H9 (cell line): Measurements from ENCODE around the gene CDH23. TPM values are rescaled to one million over a fixed set of nuclear protein-coding genes. Genes with fewer than 3 reads are reported as not detected.

Source experiments
- DNase-seq: peaks from one replicate; pipeline ENCODE4 v3.0.0-alpha.2; 2017
- H2AFZ ChIP-seq: one replicate; pipeline ENCODE4 v1.6.1; 2013; ENCODE audit warnings: mild to moderate bottlenecking, low read length, control low read depth, moderate library complexity
- H2AK5ac ChIP-seq: 2 replicates; pipeline ENCODE4 v1.6.1; 2013; ENCODE audit warnings: low read length, control low read depth, mixed read lengths; ENCODE audit not compliant: insufficient read length
- H2BK120ac ChIP-seq: one replicate; pipeline ENCODE4 v1.6.1; 2013; ENCODE audit warnings: low read depth, mild to moderate bottlenecking, low read length, control low read depth, inconsistent platforms; ENCODE audit not compliant: poor library complexity, severe bottlenecking
- H2BK12ac ChIP-seq: 2 replicates; pipeline ENCODE4 v1.6.1; 2013; ENCODE audit warnings: low read length, control low read depth, mixed read lengths, low read depth; ENCODE audit not compliant: insufficient read length
- H2BK15ac ChIP-seq: 2 replicates; pipeline ENCODE4 v1.6.1; 2013; ENCODE audit warnings: low read depth, low read length, control low read depth
- H2BK20ac ChIP-seq: one replicate; pipeline ENCODE4 v1.6.1; 2013; ENCODE audit warnings: low read depth, mild to moderate bottlenecking, low read length, control low read depth, inconsistent platforms; ENCODE audit not compliant: poor library complexity, severe bottlenecking
- H2BK5ac ChIP-seq: 2 replicates; pipeline ENCODE4 v1.6.1; 2013; ENCODE audit warnings: low read length, control low read depth, mixed read lengths; ENCODE audit not compliant: insufficient read length
- H3K14ac ChIP-seq: 2 replicates; pipeline ENCODE4 v1.6.1; 2013; ENCODE audit warnings: low read length, control low read depth; ENCODE audit not compliant: insufficient read depth
- H3K18ac ChIP-seq: 2 replicates; pipeline ENCODE4 v1.6.1; 2013; ENCODE audit warnings: low read depth, mild to moderate bottlenecking, mixed read lengths, low read length, control low read depth; ENCODE audit not compliant: insufficient read length
- H3K23ac ChIP-seq: 2 replicates; pipeline ENCODE4 v1.6.1; 2013; ENCODE audit warnings: low read length, control low read depth, mixed read lengths, low read depth; ENCODE audit not compliant: insufficient read length
- H3K23me2 ChIP-seq: 2 replicates; pipeline ENCODE4 v1.6.1; 2013; ENCODE audit warnings: low read depth, mild to moderate bottlenecking, mixed read lengths, low read length, control low read depth; ENCODE audit not compliant: insufficient read length, poor library complexity, severe bottlenecking
- H3K27ac ChIP-seq: 2 replicates; pipeline ENCODE4 v1.5.1; 2013; ENCODE audit warnings: low read length, control low read depth, mixed read lengths, low read depth; ENCODE audit not compliant: insufficient read length
- H3K27me3 ChIP-seq: 2 replicates; pipeline ENCODE4 v1.6.1; 2013; ENCODE audit warnings: low read length, control low read depth, inconsistent platforms; ENCODE audit not compliant: insufficient read depth
- H3K4ac ChIP-seq: 2 replicates; pipeline ENCODE4 v1.6.1; 2013; ENCODE audit warnings: low read depth, mild to moderate bottlenecking, control low read depth, inconsistent platforms, low read length, moderate library complexity
- H3K4me1 ChIP-seq: 2 replicates; pipeline ENCODE4 v1.6.1; 2013; ENCODE audit warnings: low read length, control low read depth, inconsistent platforms; ENCODE audit not compliant: insufficient read depth
- H3K4me2 ChIP-seq: 2 replicates; pipeline ENCODE4 v1.6.1; 2013; ENCODE audit warnings: low read length, control low read depth, mixed read lengths; ENCODE audit not compliant: insufficient read length, insufficient read depth
- H3K56ac ChIP-seq: 2 replicates; pipeline ENCODE4 v1.6.1; 2013; ENCODE audit warnings: low read depth, mild to moderate bottlenecking, mixed read lengths, low read length, control low read depth; ENCODE audit not compliant: insufficient read length
- H3K79me1 ChIP-seq: 2 replicates; pipeline ENCODE4 v1.6.1; 2013; ENCODE audit warnings: low read depth, mild to moderate bottlenecking, moderate library complexity, low read length, control low read depth, inconsistent platforms; ENCODE audit not compliant: insufficient read depth, poor library complexity, severe bottlenecking
- H3K79me2 ChIP-seq: 2 replicates; pipeline ENCODE4 v1.6.1; 2013; ENCODE audit warnings: low read length, control low read depth, inconsistent platforms; ENCODE audit not compliant: insufficient read depth
- H3K9ac ChIP-seq: 2 replicates; pipeline ENCODE4 v1.6.1; 2013; ENCODE audit warnings: low read length, control low read depth, mixed read lengths; ENCODE audit not compliant: insufficient read length; ENCODE audit errors: extremely low read depth
- H3K9me3 ChIP-seq: one replicate; pipeline ENCODE4 v1.6.1; 2013; ENCODE audit warnings: low read depth, low read length, inconsistent platforms; ENCODE audit not compliant: control insufficient read depth
- H3T11ph ChIP-seq: one replicate; pipeline ENCODE4 v1.6.1; 2013; ENCODE audit warnings: mild to moderate bottlenecking, low read length, control low read depth, inconsistent platforms
- H4K20me1 ChIP-seq: one replicate; pipeline ENCODE4 v1.6.1; 2013; ENCODE audit not compliant: control insufficient read depth, insufficient read length, insufficient read depth
- H4K5ac ChIP-seq: 2 replicates; pipeline ENCODE4 v1.6.1; 2013; ENCODE audit warnings: low read depth, mild to moderate bottlenecking, mixed read lengths, low read length, control low read depth; ENCODE audit not compliant: insufficient read length
- H4K8ac ChIP-seq: replicated peaks from 2 replicates; pipeline ENCODE4 v1.6.1; 2013; ENCODE audit warnings: low read length, control low read depth, mixed read lengths, low read depth; ENCODE audit not compliant: insufficient read length
- H4K91ac ChIP-seq: 2 replicates; pipeline ENCODE4 v1.6.1; 2013; ENCODE audit warnings: low read depth, mild to moderate bottlenecking, moderate library complexity, mixed read lengths, low read length, control low read depth; ENCODE audit not compliant: insufficient read length
- H3K27ac Mint-ChIP-seq, 3 experiments: 2 replicates in 2 of 3; 3 replicates in 1 of 3; pipeline ENCODE4 v1.8.0; 2020 to 2021; ENCODE audit warnings: mixed read lengths in 3 of 3, mild to moderate bottlenecking in 1 of 3, moderate library complexity in 1 of 3
- H3K27me3 Mint-ChIP-seq: 2 replicates; pipeline ENCODE4 v1.8.0; 2021; ENCODE audit warnings: low read depth, mild to moderate bottlenecking, moderate library complexity, mixed read lengths
- H3K36me3 Mint-ChIP-seq, 3 experiments: 2 replicates in 2 of 3; 3 replicates in 1 of 3; pipeline ENCODE4 v1.8.0; 2020 to 2021; ENCODE audit warnings: low read depth in 3 of 3, mixed read lengths in 3 of 3; ENCODE audit not compliant: insufficient read depth in 1 of 3
- H3K4me1 Mint-ChIP-seq, 2 experiments: 2 replicates each; pipeline ENCODE4 v1.8.0; 2020; ENCODE audit warnings: mixed read lengths in 2 of 2
- H3K4me3 Mint-ChIP-seq, 2 experiments: 2 replicates in 1 of 2; 3 replicates in 1 of 2; pipeline ENCODE4 v1.8.0; 2020 to 2021; ENCODE audit warnings: mild to moderate bottlenecking in 2 of 2, mixed read lengths in 2 of 2, moderate library complexity in 1 of 2
- H3K9me3 Mint-ChIP-seq, 2 experiments: 2 replicates in 1 of 2; 3 replicates in 1 of 2; pipeline ENCODE4 v1.8.0; 2020; ENCODE audit warnings: mild to moderate bottlenecking in 2 of 2, mixed read lengths in 2 of 2, moderate library complexity in 1 of 2
- CTCF ChIP-seq: fragments of 200-600 bp; sonication (generic); conservative IDR thresholded peaks from 3 replicates; pipeline ENCODE4 v1.8.0; 2021; ENCODE audit warnings: antibody characterized with exemption, mild to moderate bottlenecking
- WGBS: extraction: QIAGEN DNeasy Blood & Tissue Kit; methylation state at CpG from one replicate; pipeline ENCODE4 v1.1.7; 2013; ENCODE audit warnings: missing lambda C conversion rate, low lambda C conversion rate, mixed read lengths; ENCODE audit not compliant: insufficient read length; ENCODE audit errors: extremely low coverage; 5-methylcytosine and 5-hydroxymethylcytosine counted together
- total RNA-seq: library from RNA; stranded (reverse); gene quantifications from 2 replicates; pipeline ENCODE4 v1.2.1, GENCODE V29; 2021

Gene CDH23
- total RNA-seq, 1 experiment from 2014 or later: 2.1 TPM

DNA sequence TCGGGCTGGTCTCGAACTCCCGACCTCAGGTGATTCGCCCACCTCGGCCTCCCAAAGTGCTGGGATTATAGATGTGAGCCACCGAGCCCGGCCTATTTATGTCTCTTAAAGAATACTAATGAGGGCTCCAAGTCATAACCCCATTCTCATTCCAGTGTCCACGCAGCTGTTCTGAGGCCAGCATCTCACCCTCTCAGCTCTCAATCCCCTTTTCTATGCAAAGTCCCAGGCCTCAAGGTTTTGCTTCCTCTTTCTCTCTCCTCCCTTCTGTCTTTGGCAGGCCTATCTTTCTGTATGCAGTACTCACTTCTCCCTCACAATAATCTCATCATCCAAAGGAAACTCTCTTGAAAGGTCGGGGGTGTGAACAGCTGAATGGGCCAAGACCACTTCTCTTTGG is 404.6 kb downstream of the CDH23 start:
- H3K23me2 ChIP-seq: no peaks in the 10 kb centered on the region
- no peaks in the 10 kb centered on the region for H3K79me2 ChIP-seq
- Mint-ChIP-seq H3K9me3 (no peaks in the 10 kb centered on the region), H3K4me1 (peaks cover 4% of the 10 kb centered on the region in 2 experiments), H3K27ac (no peak overlapping the region), H3K4me3 (no peak overlapping the region), H3K36me3 (no peaks in the 10 kb centered on the region), H3K27me3 (peaks cover 20% of the 10 kb centered on the region)
- no peak for TF ChIP-seq CTCF
- H3K27me3 ChIP-seq: 0 out of 2 replicates have a peak, but pooled peaks cover 3% of the 10 kb centered on the region
- H3K14ac ChIP-seq: no peak overlapping the region
- H4K8ac ChIP-seq: no peak overlapping the region
- H2AFZ ChIP-seq: no peak overlapping the region
- no peak overlapping the region for H3K4me2 ChIP-seq
- H2BK12ac ChIP-seq: no peak overlapping the region
- no peak overlapping the region for H4K5ac ChIP-seq
- no peak overlapping the region for H2BK5ac ChIP-seq
- H3K56ac ChIP-seq: no peak overlapping the region
- no peak overlapping the region for H3K9ac ChIP-seq
- no peak overlapping the region for H3K27ac ChIP-seq
- H2BK120ac ChIP-seq: no peak overlapping the region
- no peaks in the 10 kb centered on the region for H3K79me1 ChIP-seq
- no peaks in the 10 kb centered on the region for H3K4me1 ChIP-seq
- WGBS: no CpG with 5 or more reads among the region's 9 CpGs
- H3K18ac ChIP-seq: no peak overlapping the region
- H2BK15ac ChIP-seq: no peak overlapping the region
- H3T11ph ChIP-seq: no peak overlapping the region
- no peak overlapping the region for H3K23ac ChIP-seq
- DNase-seq: no peak
- H4K91ac ChIP-seq: no peak overlapping the region
- H3K4ac ChIP-seq: no peak overlapping the region
- H2BK20ac ChIP-seq: no peak overlapping the region
- H2AK5ac ChIP-seq: no peak overlapping the region
- H4K20me1 ChIP-seq: no peaks in the 10 kb centered on the region
- no peaks in the 10 kb centered on the region for H3K9me3 ChIP-seq
